Testis (tissue), 5 donors: ENCODE data around the gene SF3B5. TPM values are rescaled to one million over a fixed set of nuclear protein-coding genes. Genes with fewer than 3 reads are reported as not detected.

Source experiments
- DNase-seq: peaks from one replicate; pipeline ENCODE4 v3.0.0-alpha.2; 2019
- H3K27ac ChIP-seq, 2 donors: fragments of 200-600 bp; sonication (generic); one replicate each; pipeline ENCODE4 v1.5.1; 2019
- H3K27me3 ChIP-seq: fragments of 200-600 bp; sonication (generic); one replicate; pipeline ENCODE4 v1.5.1; 2019
- H3K36me3 ChIP-seq: fragments of 200-600 bp; sonication (generic); one replicate; pipeline ENCODE4 v1.5.1; 2017; ENCODE audit warnings: low read depth; ENCODE audit errors: missing control alignments
- H3K4me1 ChIP-seq: fragments of 200-600 bp; sonication (generic); one replicate; pipeline ENCODE4 v1.5.1; 2019
- H3K4me3 ChIP-seq, 2 donors: fragments of 200-600 bp; sonication (generic); one replicate each; pipeline ENCODE4 v1.5.1; 2017 to 2019
- H3K9me3 ChIP-seq: fragments of 200-600 bp; sonication (generic); one replicate; pipeline ENCODE4 v1.5.1; 2017
- POLR2A ChIP-seq: fragments of 450-650 bp; IDR thresholded peaks from one replicate; pipeline ENCODE4 v1.6.1; 2017; ENCODE audit warnings: antibody characterized with exemption, mild to moderate bottlenecking, moderate library complexity
- WGBS, 2 donors: methylation state at CpG; one replicate each; pipeline ENCODE4 v1.1.5; 2018; 5-methylcytosine and 5-hydroxymethylcytosine counted together
- intact Hi-C: fragments of 100-400 bp; cut with DNase I; formaldehyde crosslinking; loops from one replicate; pipeline ENCODE4 v1.15.1; 2023; ENCODE audit warnings: low total_unique reads
- long read RNA-seq, 2 donors: transcript quantifications; one replicate each; lab custom pipeline, GENCODE V29; 2026
- polyA plus RNA-seq: library from polyadenylated mRNA; stranded (reverse); fragments of 350-450 nt; fragmentation: Illumina TruSeq; extraction: RNeasy Lipid Tissue Mini Kit (QIAGEN cat#74804); gene quantifications from one replicate; pipeline ENCODE4 v1.2.3, GENCODE V29; 2014; ENCODE audit warnings: low read depth, low replicate concordance; ENCODE audit not compliant: insufficient read depth
- total RNA-seq, 2 donors: library from RNA; depleted of rRNA; stranded (reverse); fragments of >200 nt; gene quantifications; one replicate each; pipeline ENCODE4 v1.2.3, GENCODE V29; 2016
- TF ChIP-seq, protein P1 (sequence below), 3 experiments: fragments of 450-650 bp in 2 of 3; fragments of 200-600 bp in 1 of 3; sonication (generic) in 1 of 3; IDR thresholded peaks; one replicate each; pipeline ENCODE4 v1.5.1; 2016 to 2019; ENCODE audit warnings: antibody characterized with exemption in 3 of 3, mild to moderate bottlenecking in 2 of 3, moderate library complexity in 1 of 3

The SF3B5 gene
- total RNA-seq (100 to 1,000 TPM; 153 to 200 TPM), polyA plus RNA-seq (174 TPM)
- long read RNA-seq, donor 1, transcript SF3B5-201 (1 exons, 693 nt), result major isoform, 95 of 95 reads
- long read RNA-seq, donor 1, partial matches to known transcripts, result 0 of 95 reads
- long read RNA-seq, donor 1, other reads (novel, unspliced or antisense), result 0 of 95 reads
- long read RNA-seq, donor 2, transcript SF3B5-201 (1 exons, 693 nt), result major isoform, 72 of 72 reads
- long read RNA-seq, donor 2, partial matches to known transcripts, result 0 of 72 reads
- long read RNA-seq, donor 2, other reads (novel, unspliced or antisense), result 0 of 72 reads

GRCh38 chr6:144095134-144096002, at the start of gene SF3B5:
TSS of gene SF3B5 (minus strand) at chr6:144095573. CDS start at chr6:144095497, 76 bp downstream.
- H3K36me3 ChIP-seq, result no peaks in the 10 kb centered on the region
- peak within 1 kb of the TSS; percentile 79 for H3K4me3 ChIP-seq
- no peaks in the 10 kb centered on the region for H3K9me3 ChIP-seq
- WGBS, 2 donors, result 0 to 1% methylated on average over 37 to 54 of the region's 60 CpGs
- intact Hi-C loops, result no loop called here
- peak; percentile 99 for DNase-seq
- peaks cover 10% of the 10 kb centered on the region for H3K4me1 ChIP-seq
- TF ChIP-seq, protein P1, sequence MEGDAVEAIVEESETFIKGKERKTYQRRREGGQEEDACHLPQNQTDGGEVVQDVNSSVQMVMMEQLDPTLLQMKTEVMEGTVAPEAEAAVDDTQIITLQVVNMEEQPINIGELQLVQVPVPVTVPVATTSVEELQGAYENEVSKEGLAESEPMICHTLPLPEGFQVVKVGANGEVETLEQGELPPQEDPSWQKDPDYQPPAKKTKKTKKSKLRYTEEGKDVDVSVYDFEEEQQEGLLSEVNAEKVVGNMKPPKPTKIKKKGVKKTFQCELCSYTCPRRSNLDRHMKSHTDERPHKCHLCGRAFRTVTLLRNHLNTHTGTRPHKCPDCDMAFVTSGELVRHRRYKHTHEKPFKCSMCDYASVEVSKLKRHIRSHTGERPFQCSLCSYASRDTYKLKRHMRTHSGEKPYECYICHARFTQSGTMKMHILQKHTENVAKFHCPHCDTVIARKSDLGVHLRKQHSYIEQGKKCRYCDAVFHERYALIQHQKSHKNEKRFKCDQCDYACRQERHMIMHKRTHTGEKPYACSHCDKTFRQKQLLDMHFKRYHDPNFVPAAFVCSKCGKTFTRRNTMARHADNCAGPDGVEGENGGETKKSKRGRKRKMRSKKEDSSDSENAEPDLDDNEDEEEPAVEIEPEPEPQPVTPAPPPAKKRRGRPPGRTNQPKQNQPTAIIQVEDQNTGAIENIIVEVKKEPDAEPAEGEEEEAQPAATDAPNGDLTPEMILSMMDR (IDR thresholded peaks at IDR 0.05), result peak in 1 of 3 experiments; percentile 9
- peak; percentile 6 for TF ChIP-seq POLR2A
- H3K27me3 ChIP-seq, result no peaks in the 10 kb centered on the region
- peak within 1 kb of the TSS; percentile 75 to 78 for H3K27ac ChIP-seq

- H3K27me3 ChIP-seq, result no peaks in the 10 kb centered on the region
- H3K27ac ChIP-seq, result no peak overlapping the region
- no peak for DNase-seq
- H3K4me1 ChIP-seq, result no peaks in the 10 kb centered on the region
- intact Hi-C loops, result no loop called here
- H3K4me3 ChIP-seq, result no peak overlapping the region
- 88 to 100% methylated on average over 1 of the region's 1 CpG for WGBS, 2 donors
- no peaks in the 10 kb centered on the region for H3K9me3 ChIP-seq
- TF ChIP-seq, protein P1 (IDR thresholded peaks at IDR 0.05), result no peak
- no peak for TF ChIP-seq POLR2A
- no peaks in the 10 kb centered on the region for H3K36me3 ChIP-seq
Measured at GRCh38 chr6:144144996-144145395, 49.6 kb upstream of the SF3B5 start.

DNA sequence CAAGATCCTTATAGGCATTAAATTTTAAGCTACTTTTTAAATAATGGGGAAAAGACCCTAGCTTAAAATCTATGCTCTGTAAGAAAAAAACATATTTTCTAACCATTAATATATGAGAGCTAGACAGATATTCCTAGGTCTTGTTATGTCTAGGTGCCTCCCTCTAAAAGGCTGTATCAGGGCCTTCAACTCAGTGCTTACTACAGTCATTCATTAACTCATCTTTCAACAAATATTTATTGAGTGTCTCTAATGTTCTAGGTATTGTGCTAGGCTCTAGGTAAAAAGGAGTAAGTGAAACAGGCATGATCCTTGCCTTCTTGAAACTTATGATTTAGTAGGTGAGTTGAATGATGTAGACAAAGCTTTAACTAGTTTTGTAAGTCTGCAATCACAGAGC, 48.5 kb upstream of the SF3B5 start:
- DNase-seq, result no peak
- Histone ChIP-seq H3K4me1 (no peaks in the 10 kb centered on the region), H3K4me3 (no peak overlapping the region), H3K27me3 (no peaks in the 10 kb centered on the region), H3K9me3 (no peaks in the 10 kb centered on the region), H3K36me3 (no peaks in the 10 kb centered on the region), H3K27ac (no peak overlapping the region)
- TF ChIP-seq, protein P1 (IDR thresholded peaks at IDR 0.05), result no peak
- TF ChIP-seq POLR2A, result no peak
- intact Hi-C loops, result no loop called here

DNA sequence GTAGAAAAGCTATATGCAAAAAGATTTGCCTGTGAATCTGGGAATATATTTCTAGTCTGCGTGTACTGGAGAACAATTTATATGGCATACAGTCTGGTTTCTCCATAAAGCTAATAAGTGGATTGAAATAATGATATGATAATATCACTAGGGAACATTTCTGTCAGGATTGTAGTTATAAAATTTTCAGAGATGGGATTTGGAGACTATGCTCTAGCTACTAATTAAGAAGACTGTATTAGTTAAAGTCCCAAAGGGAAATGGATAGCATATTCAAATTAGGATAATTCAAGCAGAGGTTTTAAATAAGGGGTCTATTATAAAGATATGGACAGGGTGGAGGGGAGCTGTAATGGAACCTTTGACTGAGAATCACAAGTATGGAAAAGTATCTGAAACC, 47.7 kb upstream of the SF3B5 start:
- Histone ChIP-seq H3K9me3 (no peaks in the 10 kb centered on the region), H3K27me3 (no peaks in the 10 kb centered on the region), H3K4me1 (no peaks in the 10 kb centered on the region), H3K4me3 (no peak overlapping the region), H3K27ac (no peak overlapping the region), H3K36me3 (no peaks in the 10 kb centered on the region)
- WGBS, 2 donors, result 98 to 100% methylated on average over 1 of the region's 1 CpG
- TF ChIP-seq, protein P1 (IDR thresholded peaks at IDR 0.05), result no peak
- TF ChIP-seq POLR2A, result no peak
- intact Hi-C loops, result no loop called here
- no peak for DNase-seq
